GM12878 (cell line): ENCODE data around the gene RPS6KA4. TPM values are rescaled to one million over a fixed set of nuclear protein-coding genes. Genes with fewer than 3 reads are reported as not detected.

Source experiments
- ATAC-seq: fragments of 200-7000 bp; cut with Tn5 transposase; 3 replicates; pipeline ENCODE4 v1.9.1; 2020; ENCODE audit warnings: mild to moderate bottlenecking, moderate library complexity
- BruUV-seq: library from RNA; stranded (reverse); fragments of 400-500 nt; replicated peaks from 2 replicates; lab custom pipeline; 2021; lab: Mats Ljungman, UMichigan
- CTCF ChIA-PET: fragments of 300-600 bp; sonication (Branson Sonifier 250); formaldehyde crosslinking; extraction: SDS; loops from one replicate; lab custom pipeline; 2021; ENCODE audit warnings: inconsistent platforms; lab: Yijun Ruan, JAX
- POLR2A ChIA-PET: fragments of 350-600 bp; formaldehyde crosslinking; extraction: SDS; loops from one replicate; lab custom pipeline; 2021; ENCODE audit warnings: inconsistent platforms; lab: Charles Lee
- RAD21 ChIA-PET: fragments of 300-600 bp; sonication (Branson Sonifier 250); formaldehyde crosslinking; loops from one replicate; lab custom pipeline; 2023; ENCODE audit warnings: antibody characterized with exemption; ENCODE audit not compliant: unreplicated experiment; lab: Charles Lee
- SMC1A ChIA-PET: fragments of 300-600 bp; sonication (Branson Sonifier 250); formaldehyde crosslinking; loops from one replicate; lab custom pipeline; 2023; ENCODE audit not compliant: unreplicated experiment, uncharacterized antibody; lab: Charles Lee
- DNase-seq: peaks from one replicate; pipeline ENCODE4 v3.0.0-alpha.2; 2011; ENCODE audit warnings: low read depth, low spot score
- FAIRE-seq: peaks from 3 replicates; lab custom pipeline; 2011; peaks lifted over from hg19 to GRCh38; lab: Jason Lieb, UNC
- H2AFZ ChIP-seq: 2 replicates; pipeline ENCODE4 v1.6.0; 2011; ENCODE audit warnings: low read depth, low read length, control low read depth; ENCODE audit not compliant: control insufficient read depth
- H3K27ac ChIP-seq: 2 replicates; pipeline ENCODE4 v1.5.1; 2011; ENCODE audit warnings: control low read depth; ENCODE audit not compliant: control insufficient read depth, insufficient read depth
- H3K27me3 ChIP-seq, 2 experiments: replicated peaks in 1 of 2; 2 replicates each; pipeline versions ENCODE4 v1.6.0 to v1.6.1; 2011; ENCODE audit warnings: low read length in 1 of 2; ENCODE audit not compliant: control insufficient read depth in 2 of 2, insufficient read depth in 2 of 2
- H3K36me3 ChIP-seq, 2 experiments: 2 replicates each; pipeline ENCODE4 v1.5.1; 2011; ENCODE audit warnings: low read length in 1 of 2; ENCODE audit not compliant: control insufficient read depth in 2 of 2, insufficient read depth in 2 of 2
- H3K4me1 ChIP-seq: 2 replicates; pipeline ENCODE4 v1.6.1; 2011; ENCODE audit warnings: mild to moderate bottlenecking, low read length, moderate library complexity, mixed read lengths; ENCODE audit not compliant: control insufficient read depth, insufficient read depth
- H3K4me2 ChIP-seq: 2 replicates; pipeline ENCODE4 v1.6.0; 2011; ENCODE audit warnings: control low read depth; ENCODE audit not compliant: control insufficient read depth, insufficient read depth
- H3K4me3 ChIP-seq: fragments of 200-600 bp; sonication (generic); 2 replicates; pipeline ENCODE4 v1.5.1; 2016
- H3K79me2 ChIP-seq: 2 replicates; pipeline ENCODE4 v1.6.0; 2011; ENCODE audit warnings: low read length; ENCODE audit not compliant: control insufficient read depth, insufficient read depth
- H3K9ac ChIP-seq: 2 replicates; pipeline ENCODE4 v1.8.0; 2011; ENCODE audit warnings: low read length, control low read depth, mixed read lengths; ENCODE audit not compliant: control insufficient read depth, insufficient read depth
- H3K9me3 ChIP-seq: replicated peaks from 3 replicates; pipeline ENCODE4 v1.5.1; 2011; ENCODE audit warnings: mild to moderate bottlenecking, low read length; ENCODE audit not compliant: control insufficient read depth, insufficient read depth
- H4K20me1 ChIP-seq: 2 replicates; pipeline ENCODE4 v1.6.0; 2011; ENCODE audit not compliant: control insufficient read depth, insufficient read depth
- ATF3 ChIP-seq: IDR thresholded peaks from 2 replicates; pipeline ENCODE4 v1.6.1; 2011; ENCODE audit warnings: low read depth, mild to moderate bottlenecking, low read length, moderate library complexity, borderline replicate concordance; ENCODE audit errors: extremely low read depth
- ETV6 ChIP-seq, 2 experiments: fragments of 450-650 bp in 1 of 2; IDR thresholded peaks in 1 of 2; conservative IDR thresholded peaks in 1 of 2; 2 replicates each; pipeline ENCODE4 v1.6.1; 2014; ENCODE audit warnings: antibody characterized with exemption in 1 of 2, borderline replicate concordance in 1 of 2, low read depth in 1 of 2, mild to moderate bottlenecking in 1 of 2, moderate library complexity in 1 of 2
- PML ChIP-seq: IDR thresholded peaks from 2 replicates; pipeline ENCODE4 v1.6.1; 2012; ENCODE audit warnings: low read length, inconsistent platforms
- RB1 ChIP-seq: fragments of 450-650 bp; formaldehyde crosslinking; IDR thresholded peaks from 2 replicates; pipeline ENCODE4 v1.6.1; 2017; ENCODE audit warnings: mild to moderate bottlenecking, borderline replicate concordance
- REST ChIP-seq: IDR thresholded peaks from 2 replicates; pipeline ENCODE4 v1.6.1; 2012; ENCODE audit warnings: mild to moderate bottlenecking, low read depth, low read length
- YY1 ChIP-seq: IDR thresholded peaks from 2 replicates; pipeline ENCODE4 v1.6.1; 2011; ENCODE audit warnings: low read depth, mild to moderate bottlenecking, low read length
- ZNF384 ChIP-seq: IDR thresholded peaks from 2 replicates; pipeline ENCODE4 v1.6.1; 2012; ENCODE audit warnings: low read depth, mild to moderate bottlenecking, low read length, improper control_type of control experiment, borderline replicate concordance
- ZNF622 ChIP-seq: fragments of 450-650 bp; IDR thresholded peaks from 2 replicates; pipeline ENCODE4 v1.6.1; 2017; ENCODE audit warnings: mild to moderate bottlenecking, inconsistent platforms
- ZZZ3 ChIP-seq: IDR thresholded peaks from 2 replicates; pipeline ENCODE4 v1.6.1; 2011; ENCODE audit warnings: low read depth; ENCODE audit not compliant: control insufficient read depth, insufficient read length
- WGBS: methylation state at CpG from one replicate; pipeline ENCODE4 v1.1.6; 2016; ENCODE audit warnings: low lambda C conversion rate; ENCODE audit not compliant: insufficient replicate concordance, insufficient coverage; ENCODE audit errors: missing lambda C conversion rate; 5-methylcytosine and 5-hydroxymethylcytosine counted together
- in situ Hi-C: fragments of 300-500 bp; cut with MboI; formaldehyde crosslinking; loops from 9 replicates; pipeline ENCODE4 v1.14.3; 2018; ENCODE audit warnings: mixed read lengths
- intact Hi-C: fragments of 100-400 bp; cut with micrococcal nuclease; formaldehyde crosslinking; loops from one replicate; pipeline ENCODE4 v1.14.2; 2022; ENCODE audit not compliant: unreplicated experiment
- polyA plus RNA-seq, 11 experiments: library from polyadenylated mRNA; depleted of rRNA in 4 of 11; unstranded in 6 of 11; stranded (reverse) in 5 of 11; fragments of >200 nt; fragmentation: Nextera tagmentation in 4 of 11; fragmentation: Illumina TruSeq in 1 of 11; extraction: Ambion mirVana in 4 of 11; extraction: Trizol in 1 of 11; gene quantifications; 1 replicate in 1 of 11; 2 replicates in 10 of 11; pipeline versions ENCODE4 v1.2.1 to v1.2.3, GENCODE V29; 2011 to 2016; ENCODE audit warnings: inconsistent platforms in 2 of 11, missing spikeins in 2 of 11, low read depth in 1 of 11
- total RNA-seq, 4 experiments: library from RNA; depleted of rRNA in 3 of 4; stranded (reverse); fragments of >200 nt in 3 of 4; fragmentation: Illumina TruSeq in 1 of 4; extraction: Trizol in 1 of 4; gene quantifications; 2 replicates each; pipeline versions ENCODE4 v1.2.1 to v1.2.3, GENCODE V29; 2013 to 2021
- TF ChIP-seq, protein P1 (sequence below): IDR thresholded peaks from 2 replicates; pipeline ENCODE4 v1.6.1; 2012; ENCODE audit warnings: low read length, inconsistent platforms

The RPS6KA4 gene
- total and polyA plus RNA-seq, 10 of the 15 experiments (the other 5 are each of a cell fraction or from before 2014, with no cell fraction given), result 0.34 to 32.6 (median 11.3) TPM

- TF ChIP-seq, protein P1, sequence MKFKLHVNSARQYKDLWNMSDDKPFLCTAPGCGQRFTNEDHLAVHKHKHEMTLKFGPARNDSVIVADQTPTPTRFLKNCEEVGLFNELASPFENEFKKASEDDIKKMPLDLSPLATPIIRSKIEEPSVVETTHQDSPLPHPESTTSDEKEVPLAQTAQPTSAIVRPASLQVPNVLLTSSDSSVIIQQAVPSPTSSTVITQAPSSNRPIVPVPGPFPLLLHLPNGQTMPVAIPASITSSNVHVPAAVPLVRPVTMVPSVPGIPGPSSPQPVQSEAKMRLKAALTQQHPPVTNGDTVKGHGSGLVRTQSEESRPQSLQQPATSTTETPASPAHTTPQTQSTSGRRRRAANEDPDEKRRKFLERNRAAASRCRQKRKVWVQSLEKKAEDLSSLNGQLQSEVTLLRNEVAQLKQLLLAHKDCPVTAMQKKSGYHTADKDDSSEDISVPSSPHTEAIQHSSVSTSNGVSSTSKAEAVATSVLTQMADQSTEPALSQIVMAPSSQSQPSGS, result no peak
- TF ChIP-seq YY1 (no peak), ZNF384 (no peak)
- TF ChIP-seq, all 136 proteins: peak for 0
Observed at GRCh38 chr11:64378335-64378880, 19.4 kb downstream of the RPS6KA4 start (continued).

DNA sequence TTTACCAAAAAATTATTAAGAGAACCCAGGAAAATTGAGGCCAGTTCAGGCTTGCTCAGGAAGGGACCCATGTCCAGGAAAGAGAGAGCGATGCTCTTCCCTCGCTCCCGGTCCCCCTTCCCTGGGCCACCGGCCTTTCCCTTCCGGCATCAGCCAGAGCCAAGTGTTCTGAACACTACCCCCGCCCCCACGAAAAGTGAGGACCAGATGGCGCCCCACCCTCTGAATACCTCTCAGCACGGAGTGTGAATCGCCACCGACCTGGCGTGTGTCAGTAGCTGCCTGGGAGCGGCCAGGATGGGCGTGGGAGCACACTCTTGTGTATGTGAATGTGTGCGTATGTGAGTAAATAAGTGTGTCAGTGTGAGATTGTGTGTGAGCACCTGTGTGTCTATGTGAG lies 20.2 kb downstream of the RPS6KA4 start:
- Histone ChIP-seq H3K9ac (no peak overlapping the region), H3K4me2 (no peak overlapping the region), H3K4me3 (no peak overlapping the region), H3K4me1 (no peaks in the 10 kb centered on the region), H2AFZ (no peak overlapping the region), H3K27me3 (peaks cover 0 to 2% of the 10 kb centered on the region in 2 experiments; a peak in 1 of 4 replicates), H3K79me2 (no peaks in the 10 kb centered on the region), H4K20me1 (no peaks in the 10 kb centered on the region), H3K36me3 (no peaks in the 10 kb centered on the region), H3K27ac (no peak overlapping the region), H3K9me3 (no peaks in the 10 kb centered on the region)
- ChIA-PET POLR2A (no interaction called here), RAD21 (no interaction called here), CTCF (no interaction called here), SMC1A (no interaction called here)
- ATAC-seq (no peak), DNase-seq (no peak), FAIRE-seq (no peak)
- in situ Hi-C loops (no loop called here), intact Hi-C loops (no loop called here)
- TF ChIP-seq ZZZ3, result no peak
- TF ChIP-seq ZNF622, result no peak
- TF ChIP-seq RB1, result no peak
- no peak for TF ChIP-seq ATF3
- no peak for TF ChIP-seq PML
- TF ChIP-seq ETV6 (conservative IDR thresholded peaks at IDR 0.05 in 1 of 2, IDR thresholded peaks at IDR 0.05 in 1 of 2; ENCODE audit: borderline replicate concordance in 1 of 2, low read depth in 1 of 2), result no peak
- TF ChIP-seq REST, result no peak
- BruUV-seq, result no TSS peak
- WGBS, result 81% methylated on average over 15 of the region's 15 CpGs
